Measurements from ENCODE around the gene CITED2.

Gene CITED2

GRCh38 chr6:139330306-139330705, 44.1 kb downstream of the CITED2 start:
- no peak for DNase-seq (ENCODE audit: low spot score)

- no peak for DNase-seq (ENCODE audit: low spot score)
Measured at GRCh38 chr6:139329224-139329623, 45.2 kb downstream of the CITED2 start.

- DNase-seq (ENCODE audit: low spot score), result no peak
Measured at GRCh38 chr6:139327038-139327437, 47.4 kb downstream of the CITED2 start.

GRCh38 chr6:139325686-139326085, 48.8 kb downstream of the CITED2 start:
- DNase-seq (ENCODE audit: low spot score), result no peak

GRCh38 chr6:139325125-139325524, 49.3 kb downstream of the CITED2 start:
- DNase-seq (ENCODE audit: low spot score), result no peak

GRCh38 chr6:139324301-139324555, 50.2 kb downstream of the CITED2 start:
- DNase-seq (ENCODE audit: low spot score), result no peak

- DNase-seq (ENCODE audit: low spot score), result peak; percentile 21
Measured at GRCh38 chr6:139323511-139324300, 50.7 kb downstream of the CITED2 start.
